Myocyte (in vitro differentiated cells): ENCODE data around the gene CDON. TPM values are rescaled to one million over a fixed set of nuclear protein-coding genes. Genes with fewer than 3 reads are reported as not detected.
"Not testable (repeated sequence)": the region's sequence is repeated elsewhere in the genome, so short reads cannot be mapped to it uniquely, and the experiment has no call there.

Experiments used
- DNase-seq: peaks from one replicate; pipeline ENCODE4 v3.0.0-alpha.2; 2012; ENCODE audit warnings: low read depth
- total RNA-seq: library from RNA; depleted of rRNA; stranded (reverse); fragments of >200 nt; gene quantifications from 2 replicates; pipeline ENCODE4 v1.2.3, GENCODE V29; 2014

Gene CDON
- total RNA-seq, 1 donor from 2014 or later, result 73.4 TPM

DNA sequence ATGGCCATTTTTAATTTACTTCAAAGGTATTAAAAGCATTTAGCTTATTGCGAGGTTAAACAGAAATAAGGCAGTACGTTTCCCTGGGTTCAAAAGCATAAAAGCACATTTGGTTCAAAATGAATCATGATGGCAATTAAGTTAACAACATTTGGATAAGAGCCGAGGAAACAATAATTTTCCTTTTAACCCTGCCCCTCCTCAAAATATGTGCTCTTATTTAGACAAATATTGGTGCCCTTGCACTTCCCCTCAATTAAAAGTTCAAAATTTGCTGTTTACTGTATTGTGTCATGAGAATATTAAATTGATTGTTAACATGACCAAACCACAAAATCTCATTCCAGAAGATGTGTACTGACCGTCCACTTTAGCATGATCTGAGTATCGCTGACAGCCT lies 68.2 kb downstream of the CDON start:
- no peak for DNase-seq

DNA sequence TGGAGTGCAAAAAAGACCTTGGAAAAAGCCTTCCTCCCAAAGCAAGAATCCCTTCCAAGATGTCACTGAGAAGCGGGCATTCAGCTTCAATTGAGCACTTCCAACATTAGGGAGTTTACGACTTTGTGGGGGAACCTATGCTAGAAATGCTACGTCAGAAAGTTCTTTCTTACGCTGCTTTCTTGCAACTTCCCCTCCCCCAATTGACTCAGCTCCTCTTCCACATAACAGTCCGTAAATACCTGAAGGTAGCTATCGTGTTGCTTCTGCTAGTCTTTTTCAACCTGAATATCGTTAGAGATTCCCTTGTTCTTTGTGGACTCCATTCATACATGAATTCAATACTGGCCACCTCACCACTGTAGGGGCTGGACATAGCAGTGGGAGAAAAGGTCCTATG lies 69.8 kb downstream of the CDON start:
- no peak for DNase-seq

DNA sequence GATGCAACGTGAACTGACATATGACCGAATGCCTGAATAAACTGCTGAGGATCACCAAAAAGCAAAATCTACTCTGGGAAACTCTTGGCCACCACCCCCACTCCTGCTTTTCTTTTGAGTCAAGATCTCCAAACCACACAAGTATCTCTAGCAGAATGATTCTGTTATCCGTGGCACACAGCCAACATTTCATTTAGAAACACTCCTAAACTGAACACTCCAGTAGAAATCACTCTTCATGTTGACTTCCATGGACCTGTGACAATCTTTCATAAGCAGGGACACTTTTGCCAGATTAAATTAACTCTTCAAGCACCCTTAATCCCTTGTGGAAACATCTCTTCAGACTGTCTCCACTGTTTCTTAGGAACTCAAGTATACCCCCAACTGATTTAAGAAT lies 72.4 kb downstream of the CDON start:
- DNase-seq, result peak; percentile 86

DNA sequence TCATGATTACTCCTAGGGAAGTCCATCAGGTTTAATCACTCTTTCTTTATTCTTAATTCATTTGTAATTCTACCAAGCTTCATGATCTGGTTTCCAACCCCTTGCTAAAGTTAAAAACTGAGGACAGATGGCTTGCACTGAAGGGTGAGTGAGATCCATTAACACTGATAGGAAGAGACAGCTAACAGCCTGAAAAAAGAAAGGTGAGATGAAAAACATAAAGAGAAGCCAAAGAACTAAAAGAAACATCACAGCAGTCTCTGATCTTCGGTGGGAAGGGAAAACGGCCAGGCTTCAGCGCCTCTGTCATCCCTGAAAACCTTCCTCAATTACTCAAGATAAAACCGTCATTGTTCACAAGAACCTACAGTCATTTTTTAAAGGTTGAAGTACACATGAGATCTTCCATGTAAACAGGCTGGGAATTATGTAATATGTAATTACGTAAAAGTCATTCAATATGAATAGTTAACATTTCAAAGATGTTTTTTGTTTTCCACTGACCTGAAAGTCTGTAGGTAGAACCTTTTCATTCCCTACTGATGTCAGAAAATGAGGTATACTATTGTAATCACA lies 75.5 kb downstream of the CDON start:
- DNase-seq, result no peak

DNA sequence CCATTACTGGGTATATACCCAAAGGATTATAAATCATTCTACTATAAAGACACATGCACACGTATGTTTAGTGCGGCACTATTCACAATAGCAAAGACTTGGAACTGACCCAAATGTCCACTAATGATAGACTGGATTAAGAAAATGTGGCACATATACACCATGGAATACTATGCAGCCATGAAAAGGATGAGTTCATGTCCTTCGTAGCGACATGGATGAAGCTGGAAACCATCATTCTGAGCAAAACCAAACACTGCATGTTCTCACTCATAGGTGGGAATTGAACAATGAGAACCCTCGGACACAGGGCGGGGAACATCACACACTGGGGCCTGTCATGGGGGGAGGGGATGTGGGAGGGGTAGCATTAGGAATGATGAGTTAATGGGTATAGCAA lies 76.7 kb downstream of the CDON start:
- DNase-seq, result not testable (repeated sequence)

DNA sequence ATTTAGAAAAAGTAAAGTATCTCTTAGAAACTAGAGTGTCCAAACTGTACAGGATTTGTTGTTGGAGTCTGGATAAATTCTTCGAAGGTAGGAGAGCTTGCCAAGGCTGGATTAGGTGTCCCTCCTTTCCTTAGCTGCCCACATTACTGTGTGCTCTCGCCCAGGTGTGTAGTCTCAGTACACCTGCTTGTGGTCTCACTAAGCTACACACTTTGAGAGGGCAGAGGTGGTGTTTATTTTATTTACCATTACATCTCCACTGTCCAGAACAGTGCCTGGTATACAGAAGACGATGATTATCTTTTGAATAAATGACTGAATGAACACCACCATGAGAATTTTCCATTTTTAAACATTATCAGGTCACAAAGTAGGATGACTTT lies 80.3 kb downstream of the CDON start:
- no peak for DNase-seq

DNA sequence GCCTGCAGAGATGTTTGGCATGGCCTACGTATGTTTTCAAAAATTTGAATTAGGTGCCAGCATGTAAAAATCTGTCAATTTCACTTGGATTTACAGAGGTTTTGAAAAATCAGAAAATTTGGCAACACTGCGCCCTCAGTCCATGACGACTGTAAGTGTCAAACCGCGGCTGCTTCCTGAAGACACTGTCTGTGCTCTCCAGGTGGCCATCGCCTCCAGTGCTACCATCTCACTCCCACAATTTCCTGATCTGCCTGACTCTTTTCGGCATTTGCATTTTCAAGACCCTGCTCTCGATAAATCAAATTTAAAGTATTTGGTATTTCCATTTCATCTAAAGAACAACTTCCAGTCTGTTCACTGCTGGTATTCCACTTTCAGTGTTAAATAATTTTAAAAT lies 82.2 kb downstream of the CDON start:
- no peak for DNase-seq

DNA sequence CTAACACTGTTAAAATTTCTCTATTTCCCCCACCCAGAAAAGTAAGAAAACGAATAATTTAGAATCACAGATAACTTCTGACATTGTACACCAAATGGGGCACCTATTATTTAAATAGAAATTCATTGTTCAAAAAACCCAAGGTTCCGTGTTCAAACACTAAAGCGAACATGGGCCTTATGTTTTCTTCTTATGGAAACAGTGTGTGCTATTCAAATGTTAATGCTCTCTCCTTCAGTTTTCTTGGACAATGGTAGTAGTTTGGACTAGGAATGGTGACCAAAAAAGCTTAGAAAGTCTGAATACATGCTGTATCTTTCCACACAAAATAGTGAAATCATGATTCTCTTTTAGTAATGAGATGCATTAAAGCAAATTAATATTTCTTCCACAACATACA lies 83.2 kb downstream of the CDON start:
- no peak for DNase-seq

DNA sequence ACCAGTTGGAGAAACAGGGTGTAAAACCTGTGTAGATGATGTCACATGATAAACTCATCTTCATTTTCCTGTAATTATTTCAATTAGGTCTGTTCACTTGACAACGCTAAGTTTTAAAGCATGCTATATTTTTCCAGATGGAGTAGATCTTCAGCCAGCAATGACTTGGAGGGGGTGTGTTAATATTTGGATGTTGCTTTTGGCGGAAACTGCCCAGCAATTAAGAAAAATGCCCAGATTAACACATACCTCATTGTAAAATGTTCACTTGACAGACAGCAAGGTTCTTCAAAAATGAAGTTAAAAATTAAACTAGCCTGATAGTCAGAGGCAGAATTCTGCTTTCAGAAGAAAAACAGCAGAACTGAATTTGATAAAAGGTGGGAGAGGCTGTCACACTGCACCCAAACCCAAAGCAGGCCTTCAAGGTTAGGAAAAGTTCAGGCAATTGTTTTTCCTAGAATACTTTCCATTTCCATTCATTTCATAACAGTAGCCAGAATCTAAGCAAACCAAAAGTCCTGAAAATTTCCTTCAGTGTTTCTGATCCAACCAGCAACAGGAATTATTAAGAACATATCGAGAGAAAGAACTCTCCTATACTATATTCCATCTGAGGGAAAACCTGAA lies 83.8 kb downstream of the CDON start:
- no peak for DNase-seq

DNA sequence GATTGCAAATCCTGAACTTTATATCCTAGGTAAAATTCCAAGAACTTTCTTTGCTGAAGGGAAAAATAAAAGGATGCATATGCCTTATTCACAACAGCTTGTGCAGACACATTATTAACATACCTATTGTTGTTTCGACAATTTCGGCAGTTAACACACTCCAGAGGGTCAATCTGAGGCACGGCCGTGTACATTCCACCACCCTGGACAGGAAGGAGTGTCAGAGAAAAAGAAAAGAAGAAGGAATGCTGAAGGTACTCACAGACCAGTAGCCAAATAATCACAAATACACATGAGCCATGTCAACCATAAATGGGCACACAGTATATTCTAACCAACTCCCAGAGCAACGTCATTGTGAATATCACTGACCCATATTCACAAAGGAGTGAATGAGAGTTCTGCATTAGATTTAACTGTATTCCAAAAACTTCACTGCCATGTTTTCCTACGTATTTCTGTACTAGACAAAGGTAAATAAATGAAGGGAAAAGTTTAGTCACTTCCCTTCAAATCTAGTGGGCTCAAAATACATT lies 84.4 kb downstream of the CDON start:
- no peak for DNase-seq

DNA sequence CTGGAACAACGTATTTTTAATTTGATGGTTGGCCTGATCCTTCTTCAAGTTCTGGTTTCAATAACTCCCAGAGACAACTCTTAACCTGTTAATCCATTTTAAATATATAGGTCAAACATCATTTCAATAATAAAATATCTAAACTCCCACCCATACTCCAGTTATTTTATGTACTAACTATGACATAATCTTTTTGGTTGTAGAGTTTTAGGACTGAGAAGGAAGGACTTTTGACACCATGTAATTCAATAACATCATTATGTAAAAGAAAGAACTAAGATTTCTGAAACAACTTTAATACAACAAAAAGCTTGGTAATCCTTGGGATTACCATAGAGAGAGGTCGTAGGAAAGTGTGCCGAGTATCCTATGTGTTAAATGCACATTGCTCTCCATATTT lies 85.3 kb downstream of the CDON start:
- DNase-seq, result no peak

DNA sequence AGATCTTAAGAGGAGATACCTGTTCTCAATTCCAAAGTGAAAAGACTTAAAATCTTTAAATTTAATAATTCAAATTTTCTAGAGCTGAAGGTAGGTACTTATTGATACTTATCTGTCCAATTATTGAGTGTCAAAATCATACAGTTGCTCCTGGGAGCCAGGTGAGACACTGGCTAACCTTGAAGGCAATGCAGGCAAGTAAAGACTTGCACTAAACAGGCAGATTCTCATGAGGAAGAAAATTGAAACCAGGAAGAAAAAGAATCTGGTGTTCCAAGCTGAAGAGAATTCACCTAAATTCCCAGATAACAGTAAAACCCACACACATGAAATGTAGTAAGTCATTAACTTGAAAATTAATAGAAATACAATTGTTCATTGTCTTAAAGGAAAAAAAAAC lies 86.5 kb downstream of the CDON start:
- no peak for DNase-seq

DNA sequence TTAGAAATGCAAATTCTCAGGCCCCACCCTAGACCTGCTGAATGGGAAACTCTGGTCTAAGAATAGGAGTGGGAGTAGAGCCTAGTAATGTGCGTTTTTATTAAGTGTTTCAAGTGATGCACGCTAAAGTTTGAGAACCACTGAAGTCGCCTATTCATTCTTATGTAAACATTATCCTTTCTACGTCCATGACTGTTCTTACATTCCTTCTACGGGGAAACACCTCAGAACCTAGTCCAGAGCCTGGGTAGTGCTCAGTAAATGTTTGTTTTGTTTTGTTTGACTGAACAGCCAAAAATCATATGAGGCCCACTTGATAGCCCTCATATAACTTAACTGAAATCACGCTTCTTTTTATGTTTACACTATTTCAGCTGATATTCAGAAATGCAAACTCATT lies 87.0 kb downstream of the CDON start:
- DNase-seq, result no peak

DNA sequence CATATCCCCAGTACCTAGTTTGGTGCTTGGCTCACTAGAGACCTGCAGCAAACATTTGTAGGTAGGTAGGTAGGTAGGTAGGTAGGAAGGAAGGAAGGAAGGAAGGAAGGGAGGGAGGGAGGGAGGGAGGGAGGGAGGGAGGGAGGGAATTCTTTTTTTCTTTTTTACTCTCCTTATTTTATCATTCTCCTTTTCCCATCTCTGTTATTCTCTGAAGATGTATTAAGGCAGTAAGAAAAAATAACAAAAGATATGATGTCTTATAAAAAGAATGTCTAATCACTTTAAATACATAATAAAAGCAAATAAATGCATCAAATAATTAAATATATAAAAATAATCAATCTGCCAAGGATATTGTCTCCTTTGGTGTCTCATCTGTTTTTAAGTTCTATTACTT lies 88.4 kb downstream of the CDON start:
- DNase-seq, result no peak

DNA sequence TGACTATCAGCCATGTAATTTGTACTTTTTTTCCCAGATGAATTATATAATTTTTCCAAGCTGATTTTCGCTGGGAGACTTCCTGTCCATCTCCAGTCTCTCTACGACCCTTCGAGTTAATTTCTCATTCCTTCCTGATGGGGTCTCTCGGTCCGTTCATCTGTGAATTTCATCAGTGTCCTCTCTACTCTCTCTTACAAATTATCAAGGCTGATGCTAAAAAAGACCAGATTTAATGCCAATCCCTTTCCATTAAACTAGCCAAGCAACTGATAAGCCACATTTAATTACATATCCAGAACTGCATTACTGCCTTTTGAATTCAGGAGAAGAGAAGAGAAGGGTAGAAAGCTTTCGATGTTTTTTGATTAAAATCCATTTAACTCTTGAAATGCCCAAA lies 91.0 kb downstream of the CDON start:
- DNase-seq, result no peak

DNA sequence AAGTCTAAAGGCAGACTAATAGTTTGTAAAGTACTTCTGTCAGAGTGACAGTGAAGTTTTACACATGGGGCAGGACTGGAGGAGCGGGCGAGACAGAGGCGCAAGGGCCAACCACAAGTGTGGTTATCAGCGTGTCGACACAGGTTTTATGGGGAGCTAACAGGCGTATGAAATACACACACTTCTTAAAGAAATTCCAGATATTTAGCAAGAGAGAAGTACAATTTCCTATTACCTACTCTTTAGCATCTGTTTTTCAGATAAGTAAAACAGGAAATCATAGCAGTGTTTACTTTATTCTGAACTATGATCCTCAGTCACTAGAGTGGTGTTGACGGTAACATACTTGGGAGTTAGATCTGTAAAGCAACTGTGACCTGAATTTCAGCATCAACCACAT lies 94.3 kb downstream of the CDON start:
- no peak for DNase-seq

DNA sequence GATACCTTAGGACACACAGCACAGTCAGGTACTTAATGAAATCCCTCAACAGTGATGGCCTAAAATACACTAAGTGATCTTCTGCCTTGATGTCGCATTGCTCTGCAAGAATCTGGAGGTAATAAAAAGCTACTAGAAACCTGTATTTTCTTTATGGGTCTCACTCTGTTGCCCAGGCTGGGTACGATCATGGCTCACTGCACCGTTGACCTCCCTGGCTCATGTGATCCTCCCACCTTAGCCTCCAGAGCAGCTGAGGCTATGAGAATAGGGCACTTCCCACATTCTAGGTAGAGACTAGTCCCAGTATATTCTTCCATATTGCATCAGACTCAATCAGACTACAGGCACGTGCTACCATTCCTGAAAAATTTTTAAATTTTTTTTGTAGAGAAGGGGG lies 95.2 kb downstream of the CDON start:
- no peak for DNase-seq

DNA sequence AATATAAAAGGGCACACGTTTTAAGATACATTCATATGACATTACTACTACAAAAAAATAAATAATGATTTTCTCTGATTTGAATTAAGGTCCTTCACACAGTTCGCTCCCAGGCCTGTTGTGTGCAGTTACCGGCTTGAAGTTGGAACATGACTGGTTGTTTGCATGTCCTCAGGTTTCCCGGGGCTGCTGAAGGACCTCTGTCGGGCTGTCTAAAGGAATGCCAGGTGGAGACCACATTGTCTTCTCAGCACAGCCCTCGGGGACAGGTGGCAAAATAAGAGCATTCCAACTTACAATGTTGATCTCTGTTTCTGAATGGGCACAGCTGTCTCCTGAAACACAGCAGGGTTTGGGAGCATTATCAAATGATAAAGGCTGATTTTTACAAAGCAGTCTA lies 101.9 kb downstream of the CDON start:
- DNase-seq, result peak; percentile 56

DNA sequence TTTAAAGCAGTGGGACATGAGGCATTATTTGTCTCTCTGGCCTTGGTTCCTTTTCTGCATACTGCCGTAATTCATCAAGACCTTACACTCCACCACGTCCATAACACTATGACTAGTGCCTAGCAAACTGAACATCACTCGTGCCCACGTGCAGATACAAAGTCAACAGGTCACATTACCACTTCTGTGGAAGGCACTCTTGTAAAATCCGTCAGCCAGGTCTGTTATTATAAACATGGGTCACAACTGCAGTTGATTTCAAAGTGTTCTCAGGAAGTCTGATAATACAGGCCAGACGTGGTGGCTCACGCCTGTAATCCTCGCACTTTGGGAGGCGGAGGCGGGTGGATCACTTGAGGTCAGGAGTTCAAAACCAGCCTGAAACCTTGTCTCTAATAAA lies 102.7 kb downstream of the CDON start:
- no peak for DNase-seq

DNA sequence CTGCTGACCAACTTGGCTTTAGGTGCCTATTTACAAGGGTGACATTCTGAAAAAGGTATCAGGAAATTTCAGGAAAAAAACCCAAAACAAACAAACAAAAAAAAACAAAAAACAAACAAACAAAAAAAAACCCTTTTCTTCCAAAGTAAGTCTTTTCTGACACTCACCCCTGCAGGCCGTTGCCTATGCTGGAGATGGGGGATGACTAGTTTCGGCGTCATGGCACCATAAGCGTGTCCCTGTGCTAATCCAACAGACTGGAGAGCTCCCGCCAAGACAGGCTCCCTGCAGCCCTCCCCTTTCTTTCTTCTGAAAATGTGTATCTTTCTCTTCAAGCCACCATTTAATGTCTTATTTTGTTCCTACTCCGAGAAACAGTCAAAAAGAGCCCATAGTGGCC lies 103.2 kb downstream of the CDON start:
- DNase-seq, result no peak

DNA sequence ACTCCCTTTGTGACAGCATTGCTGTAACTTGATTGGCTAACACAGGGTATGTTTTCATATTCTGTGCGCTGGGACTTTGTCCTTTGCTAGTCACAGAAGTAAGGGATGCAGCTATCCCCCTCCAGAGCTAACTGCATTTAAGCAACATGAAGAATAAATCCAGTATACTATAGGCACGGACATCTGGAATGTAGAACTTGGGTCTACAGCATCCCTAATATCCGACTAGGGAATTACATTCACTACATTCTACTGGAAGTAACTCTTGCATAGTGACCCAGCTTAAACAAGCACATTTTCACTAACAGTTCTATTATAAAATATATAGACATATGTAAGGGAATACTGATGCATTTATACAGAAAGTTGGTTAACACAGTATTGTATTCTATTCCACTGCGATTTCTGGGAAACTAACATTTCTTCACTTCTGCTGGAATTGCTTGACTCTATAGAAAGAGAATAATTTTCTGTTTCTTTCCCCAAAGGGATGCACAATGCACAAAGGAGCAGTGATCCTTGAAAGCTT lies 103.7 kb downstream of the CDON start:
- DNase-seq, result no peak

DNA sequence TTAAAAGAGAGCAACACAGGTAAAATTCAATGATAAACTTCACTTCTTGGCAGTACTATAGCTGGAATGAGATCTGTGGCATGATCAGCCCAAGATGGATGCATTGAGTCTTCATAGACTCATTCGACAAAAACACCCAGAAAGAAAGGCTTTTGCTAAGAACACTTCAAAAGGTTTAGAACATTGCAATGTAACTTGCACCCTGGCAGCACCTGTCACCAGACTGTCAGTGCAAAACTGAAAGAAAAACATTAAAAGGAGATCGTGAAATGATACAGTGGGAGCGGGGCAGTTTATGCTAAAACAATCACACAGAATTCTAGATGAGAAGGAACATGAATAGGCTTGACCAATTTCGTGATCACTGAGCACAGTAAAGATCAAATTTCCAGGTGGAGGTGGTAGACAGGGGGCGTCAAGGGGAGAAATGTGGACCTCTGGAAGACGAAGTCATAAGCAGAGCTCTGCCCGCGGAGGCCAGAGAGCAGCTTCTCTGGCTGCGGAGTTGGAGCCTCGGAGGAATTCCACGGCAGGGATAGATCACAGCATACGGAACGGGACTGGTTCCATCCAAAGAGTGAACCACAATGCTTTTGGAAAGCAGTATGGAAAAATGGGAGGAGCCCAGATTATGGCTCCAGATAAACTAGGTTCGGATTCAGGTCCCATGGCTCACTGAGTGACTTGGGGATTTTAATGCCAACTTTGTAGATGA lies 104.9 kb downstream of the CDON start:
- no peak for DNase-seq
